ENCODE data around the gene SPSB3. TPM values are rescaled to one million over a fixed set of nuclear protein-coding genes. Genes with fewer than 3 reads are reported as not detected.
"Not testable (repeated sequence)": the region's sequence is repeated elsewhere in the genome, so short reads cannot be mapped to it uniquely, and the experiment has no call there.

Gene SPSB3
- total RNA-seq, 1 experiment from 2014 or later: 20.2 TPM

GRCh38 chr16:1816396-1817275 lies 34.3 kb upstream of the SPSB3 start:
- no peak for DNase-seq (ENCODE audit: low read depth)

- no peak for DNase-seq (ENCODE audit: low read depth)
These were observed 33.1 kb upstream of the SPSB3 start for GRCh38 chr16:1815461-1815860.

GRCh38 chr16:1812732-1813163 lies 30.4 kb upstream of the SPSB3 start:
- DNase-seq (ENCODE audit: low read depth): peak; percentile 55

DNA sequence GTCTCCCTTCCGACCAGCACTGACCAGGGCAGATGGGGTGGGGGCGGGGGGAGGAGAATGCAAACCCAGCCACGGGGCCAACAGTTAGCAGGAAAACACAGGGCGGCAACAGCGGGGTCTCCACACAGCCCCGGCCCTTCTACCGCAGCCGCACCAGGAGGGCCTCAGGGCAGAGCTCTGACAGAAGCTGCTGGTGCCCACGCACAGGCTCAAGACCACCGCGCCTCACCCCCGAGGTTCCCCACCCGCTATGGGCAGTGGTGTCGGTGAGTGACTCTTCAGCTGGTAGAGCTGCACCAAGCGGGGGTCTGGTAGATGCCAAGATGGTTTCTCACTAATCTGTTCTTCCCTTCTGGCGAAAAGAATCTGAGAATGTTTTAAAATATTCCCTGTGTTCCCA lies 28.2 kb upstream of the SPSB3 start:
- no peak for DNase-seq (ENCODE audit: low read depth)

- no peak for DNase-seq (ENCODE audit: low read depth)
These were observed 27.7 kb upstream of the SPSB3 start for GRCh38 chr16:1810106-1810505.

DNA sequence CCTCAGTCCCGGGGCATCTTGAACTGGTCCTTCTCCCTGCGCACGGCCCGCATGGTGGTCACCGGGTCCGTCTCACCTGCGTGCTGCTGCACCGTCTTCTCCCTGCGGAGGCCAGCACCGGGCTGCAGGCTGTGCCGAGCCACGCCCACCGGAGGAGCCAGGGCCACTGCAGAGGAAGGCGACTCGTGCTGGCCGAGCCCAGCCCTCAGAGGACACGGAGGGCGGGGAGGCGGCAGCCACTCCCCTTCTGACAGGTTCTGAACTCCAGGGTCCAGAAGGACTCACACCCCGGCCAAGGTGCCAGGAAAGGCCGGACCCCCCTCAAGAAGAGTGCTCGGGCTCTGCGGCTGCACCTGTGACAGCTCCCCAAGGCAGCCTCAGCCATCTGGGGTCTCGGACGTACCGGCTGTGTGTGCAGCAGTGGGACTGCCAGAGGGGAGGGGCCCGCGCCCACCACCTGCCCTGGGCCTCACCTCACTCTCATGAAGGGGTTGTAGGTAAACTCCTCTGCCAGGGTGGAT lies 27.0 kb upstream of the SPSB3 start:
- no peak for DNase-seq (ENCODE audit: low read depth)

- DNase-seq (ENCODE audit: low read depth): no peak
These were observed 26.3 kb upstream of the SPSB3 start for GRCh38 chr16:1808691-1809090.

- no peak for DNase-seq (ENCODE audit: low read depth)
These were observed 25.3 kb upstream of the SPSB3 start for GRCh38 chr16:1807626-1808025.

DNA sequence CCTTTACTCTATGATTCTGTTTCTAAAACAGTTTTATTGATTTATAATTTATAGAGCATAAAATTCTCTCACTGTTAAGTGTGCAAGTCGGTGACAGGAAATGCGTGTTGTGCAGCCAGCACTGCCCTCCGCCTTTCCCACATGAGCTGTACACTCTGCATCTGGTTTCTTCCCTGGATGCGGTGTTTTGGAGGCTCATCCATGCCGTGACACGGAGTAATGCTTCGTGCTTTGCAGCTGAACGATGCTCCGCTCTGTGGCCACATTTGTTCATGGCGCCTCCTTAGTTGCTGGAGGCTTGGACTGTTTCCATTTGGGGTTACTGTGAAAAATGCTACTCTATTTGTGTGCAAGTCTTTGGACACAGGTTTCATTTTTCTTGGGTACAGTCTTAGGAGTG lies 18.3 kb upstream of the SPSB3 start:
- DNase-seq (ENCODE audit: low read depth): no peak

DNA sequence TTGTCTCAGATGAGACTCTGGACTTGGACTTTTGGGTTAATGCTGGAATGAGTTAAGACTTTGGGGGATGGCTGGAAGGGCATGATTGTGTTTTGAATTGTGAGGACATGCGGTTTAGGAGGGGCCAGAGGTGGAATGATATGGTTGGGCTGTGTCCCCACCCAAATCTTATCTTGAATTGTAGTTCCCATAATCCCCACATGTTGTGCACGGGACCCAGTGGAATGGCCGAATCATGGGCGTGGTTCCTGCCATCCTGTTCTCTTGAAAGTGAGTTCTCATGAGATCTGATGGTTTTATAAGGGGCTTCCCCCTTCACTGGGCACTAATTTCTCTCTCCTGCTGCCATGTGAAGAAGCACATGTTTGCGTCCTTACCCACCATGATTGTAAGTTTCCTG lies 16.9 kb upstream of the SPSB3 start:
- not testable (repeated sequence) for DNase-seq (ENCODE audit: low read depth)

GRCh38 chr16:1794908-1795666 lies 12.7 kb upstream of the SPSB3 start:
- no peak for DNase-seq (ENCODE audit: low read depth)

DNA sequence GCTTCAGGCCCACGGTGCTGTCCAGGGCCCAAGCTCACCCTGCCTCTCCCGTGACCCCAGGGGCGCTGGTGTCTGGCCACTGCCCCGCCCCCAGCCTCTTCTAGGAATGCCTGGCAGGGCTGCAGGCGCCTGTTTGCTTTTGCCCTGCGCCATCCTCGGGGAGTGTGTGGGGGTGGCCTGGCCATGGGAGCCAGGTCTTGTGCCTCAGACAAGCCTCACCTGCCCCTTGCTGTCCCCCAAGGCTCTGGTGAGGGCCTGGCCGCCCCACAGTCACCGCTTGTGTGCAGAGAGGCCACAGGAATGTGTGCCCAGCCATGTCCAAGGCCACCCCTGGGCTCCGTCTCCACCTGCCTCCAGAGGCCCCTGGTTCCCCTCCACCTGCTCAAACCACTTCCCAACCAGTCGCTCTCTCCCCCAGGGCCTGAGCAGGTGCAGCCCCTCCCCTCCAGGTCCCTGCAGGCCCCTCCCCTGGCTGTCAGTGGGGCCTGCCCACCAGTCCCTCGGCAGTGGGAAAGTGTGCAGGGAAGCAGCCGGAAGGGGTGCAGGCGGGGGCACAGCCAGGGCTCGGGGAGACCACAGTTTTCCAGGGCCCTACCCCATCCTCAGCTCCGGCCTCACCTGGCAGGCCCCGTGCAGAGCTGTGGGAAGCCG lies 12.0 kb upstream of the SPSB3 start:
- no peak for DNase-seq (ENCODE audit: low read depth)

GRCh38 chr16:1793578-1794220 lies 11.3 kb upstream of the SPSB3 start, which contains the start of gene IGFALS:
Gene IGFALS (minus strand): TSS chr16:1793705. CDS start chr16:1793652, 53 bp downstream.
- no peak for DNase-seq (ENCODE audit: low read depth)

DNA sequence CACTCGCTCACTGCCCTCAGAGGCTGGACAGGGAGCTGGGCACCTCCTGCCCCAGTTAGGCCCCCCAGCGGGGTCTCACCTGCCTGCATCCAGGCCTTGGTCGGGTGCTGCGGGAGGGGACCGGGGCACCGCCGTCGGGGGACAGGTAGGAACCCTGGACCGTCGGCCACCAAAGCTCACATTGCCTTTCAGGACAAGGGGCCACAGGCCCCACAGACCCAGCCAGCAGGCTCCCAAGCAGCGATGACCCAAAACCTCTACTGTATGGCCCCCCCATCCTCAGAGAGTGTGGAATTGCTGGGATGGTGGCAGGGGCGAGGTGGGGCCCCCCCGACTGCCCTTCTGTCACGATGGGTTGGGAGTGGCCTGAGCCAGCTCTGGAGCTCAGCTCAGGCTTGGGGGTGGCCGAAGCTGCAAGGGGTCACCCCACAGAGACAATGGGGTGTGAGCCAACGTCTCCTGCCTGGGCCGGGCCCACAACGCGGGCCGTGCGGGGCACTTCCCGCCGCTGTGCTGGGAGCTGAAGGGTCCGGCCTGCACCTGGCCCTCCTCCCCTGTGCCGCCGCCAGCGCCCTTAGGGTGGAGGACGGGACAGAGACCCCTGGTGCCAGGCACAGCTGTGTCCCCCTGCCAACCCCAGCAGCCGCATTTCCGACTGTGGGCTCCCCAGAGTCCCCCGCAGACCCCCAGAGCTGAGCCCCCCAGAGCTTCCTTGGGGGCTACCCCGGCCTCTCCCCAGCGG lies 10.6 kb upstream of the SPSB3 start:
- DNase-seq (ENCODE audit: low read depth): no peak

DNA sequence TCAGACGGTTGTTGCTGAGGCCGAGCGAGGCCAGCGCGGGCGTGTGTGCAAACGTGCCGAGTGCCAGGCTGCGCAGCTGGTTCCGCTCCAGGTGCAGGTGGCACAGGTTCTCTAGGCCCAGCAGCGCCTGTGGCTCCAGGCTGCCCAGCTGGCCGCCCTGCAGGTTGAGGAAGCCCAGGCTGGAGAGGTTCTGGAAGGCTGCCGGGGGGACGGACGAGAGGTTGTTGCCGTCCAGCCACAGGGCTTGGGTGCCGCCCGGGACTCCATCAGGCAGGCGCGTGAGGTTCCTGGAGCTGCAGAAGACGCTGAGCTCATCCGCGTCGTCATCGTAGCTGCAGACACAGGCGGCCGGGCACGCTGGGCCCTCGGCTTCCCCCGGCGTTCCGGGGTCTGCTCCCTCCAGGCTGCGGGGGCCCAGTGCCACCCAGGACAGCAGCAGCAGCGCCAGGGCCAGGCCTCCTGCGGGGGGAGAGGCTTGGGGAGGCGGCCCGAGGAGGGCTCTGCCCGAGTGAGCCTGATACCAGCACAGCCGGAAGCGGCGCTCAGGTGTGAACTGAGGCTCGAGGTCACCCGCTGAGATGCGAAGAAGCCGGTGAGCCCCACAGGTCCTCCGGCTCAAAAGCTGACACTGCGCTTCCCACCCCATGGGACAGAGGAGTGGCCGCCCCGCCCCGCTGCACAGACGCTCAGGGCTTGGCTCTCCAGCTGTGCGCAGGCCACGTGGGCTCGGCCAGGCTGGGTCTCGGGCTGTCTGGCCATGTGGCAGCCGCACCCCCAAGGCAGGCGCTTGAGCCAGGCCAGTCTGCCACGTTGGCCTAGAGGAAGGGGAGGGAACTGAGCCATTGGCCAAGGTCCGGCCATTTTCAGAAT lies 9.8 kb upstream of the SPSB3 start:
- peak; percentile 0 for DNase-seq (ENCODE audit: low read depth)

GRCh38 chr16:1791256-1791942 lies 9.0 kb upstream of the SPSB3 start:
- DNase-seq (ENCODE audit: low read depth): peak; percentile 2

DNA sequence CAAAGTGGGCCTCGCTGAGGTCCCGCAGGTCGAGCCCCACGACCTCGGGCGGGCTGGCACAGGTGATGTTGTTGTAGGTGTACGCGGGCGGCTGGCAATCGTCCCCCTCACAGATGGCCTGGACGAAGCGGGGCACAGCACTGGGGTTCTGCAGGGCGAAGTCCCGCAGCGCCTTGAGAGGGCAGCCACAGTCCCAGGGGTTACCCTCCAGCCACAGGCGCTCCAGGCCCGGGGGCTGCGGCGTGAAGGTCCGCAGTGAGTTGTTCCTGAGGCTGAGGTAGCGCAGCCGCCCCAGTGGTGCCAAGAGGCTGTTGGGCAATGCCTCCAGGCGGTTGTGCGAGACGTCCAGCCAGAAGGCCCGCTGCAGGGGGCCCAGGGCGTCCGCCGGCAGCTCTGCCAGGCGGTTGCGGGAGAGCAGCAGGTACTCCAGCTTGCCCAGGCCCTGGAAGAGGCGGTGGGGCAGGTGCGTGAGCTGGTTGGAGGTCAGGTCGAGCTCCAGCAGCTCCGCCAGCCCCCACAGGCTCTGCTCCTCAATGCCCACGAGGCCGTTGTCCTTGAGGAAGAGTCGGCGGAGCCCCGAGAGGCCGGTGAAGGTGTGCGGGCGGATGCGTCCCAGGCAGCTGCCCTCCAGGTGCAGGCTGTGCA lies 8.4 kb upstream of the SPSB3 start:
- DNase-seq (ENCODE audit: low read depth): no peak

DNA sequence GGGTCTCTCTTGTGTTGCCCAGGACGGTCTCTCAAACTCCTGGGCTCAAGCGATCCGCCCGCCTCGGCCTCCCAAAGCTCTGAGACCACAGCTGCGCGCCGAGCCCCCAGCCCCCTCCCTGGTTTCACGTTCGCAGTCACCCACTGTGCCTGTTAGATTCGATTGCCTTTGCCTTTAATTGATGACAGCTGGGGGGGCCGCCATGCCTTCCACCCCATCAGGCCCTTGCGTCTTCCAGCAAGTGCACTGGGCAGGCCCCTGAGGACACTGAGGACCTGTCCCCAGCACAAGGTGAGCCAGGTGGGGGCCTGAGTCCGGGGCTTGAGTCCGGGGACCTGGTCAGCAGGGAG lies 7.9 kb upstream of the SPSB3 start:
- peak; percentile 0 for DNase-seq (ENCODE audit: low read depth)

- peak; percentile 0 for DNase-seq (ENCODE audit: low read depth)
These were observed 7.3 kb upstream of the SPSB3 start for GRCh38 chr16:1789643-1790045.

Measured in Daoy (cell line).